ENCODE measurements around the gene ZNF33A. TPM values are rescaled to one million over a fixed set of nuclear protein-coding genes. Genes with fewer than 3 reads are reported as not detected.

The ZNF33A gene
- 10.1 and 12.2 TPM in 2 replicates for total RNA-seq

GRCh38 chr10:38010119-38010903 is at the start of gene ZNF33A:
Gene ZNF33A, plus strand, starts transcription at chr10:38010675. Its CDS starts 1,667 bp downstream, at chr10:38012342.

DNA sequence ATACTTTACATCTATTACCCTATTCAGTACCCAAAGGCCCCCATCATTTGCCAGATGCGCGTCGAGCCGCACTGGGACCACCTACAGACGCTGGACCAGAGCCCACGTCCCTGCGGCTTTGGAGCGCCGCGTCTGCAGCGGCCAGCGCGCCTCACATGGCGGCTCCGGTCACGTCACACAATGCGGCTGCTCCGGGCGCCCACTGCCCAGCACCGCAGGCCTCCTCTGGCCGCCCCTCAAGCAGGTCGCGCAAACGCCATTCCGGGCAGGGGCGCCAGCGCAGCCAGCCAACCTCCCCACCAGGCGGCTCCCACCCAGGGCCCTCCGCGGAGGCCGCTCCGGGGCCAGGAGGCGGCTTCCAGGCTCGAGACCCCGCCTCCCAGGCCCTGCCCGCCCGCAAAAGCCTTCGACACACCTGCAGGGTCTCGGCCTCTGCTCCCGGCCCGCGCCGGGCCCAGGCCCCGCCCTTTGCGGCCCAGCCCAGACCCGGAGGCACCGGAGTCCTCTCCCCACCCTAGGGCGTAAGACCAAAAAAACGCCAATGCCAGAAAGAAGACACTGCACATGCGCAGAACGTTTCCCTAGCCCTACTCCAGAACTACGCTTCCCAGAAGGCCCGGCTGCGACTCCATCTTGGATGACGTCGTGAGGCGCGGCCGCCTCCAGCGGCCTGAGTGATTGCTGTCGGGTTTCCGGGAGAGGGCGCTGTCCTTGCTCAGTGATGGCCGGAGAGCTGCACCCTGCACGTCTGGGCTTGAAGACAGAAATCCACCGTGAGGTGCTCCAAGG is 34.2 kb upstream of the ZNF33A start, which contains the start of gene ZNF25:
TSS of gene ZNF25 (minus strand) at position 557 of the 789 bp plus-strand sequence. CDS start 4,925 bp downstream, outside the sequence.

GRCh38 chr10:38094158-38094926 is 83.9 kb downstream of the ZNF33A start, which contains the start of gene ZNF37A:
Gene ZNF37A, plus strand, starts transcription at chr10:38094337. Its CDS starts 2,281 bp downstream, at chr10:38096618.

Other genes starting within 250 kb of the ZNF33A start
- 3.8 and 4.2 TPM in 2 replicates for gene ZNF248, start 153.1 kb upstream of the ZNF33A start, total RNA-seq
- gene ZNF25, start 34.0 kb upstream of the ZNF33A start, total RNA-seq: 6.5 and 8.1 TPM in 2 replicates
- gene ZNF37A, start 83.7 kb downstream of the ZNF33A start, total RNA-seq: 6.7 and 7.3 TPM in 2 replicates